ENCODE results near the gene TOPBP1.

The TOPBP1 gene

DNA sequence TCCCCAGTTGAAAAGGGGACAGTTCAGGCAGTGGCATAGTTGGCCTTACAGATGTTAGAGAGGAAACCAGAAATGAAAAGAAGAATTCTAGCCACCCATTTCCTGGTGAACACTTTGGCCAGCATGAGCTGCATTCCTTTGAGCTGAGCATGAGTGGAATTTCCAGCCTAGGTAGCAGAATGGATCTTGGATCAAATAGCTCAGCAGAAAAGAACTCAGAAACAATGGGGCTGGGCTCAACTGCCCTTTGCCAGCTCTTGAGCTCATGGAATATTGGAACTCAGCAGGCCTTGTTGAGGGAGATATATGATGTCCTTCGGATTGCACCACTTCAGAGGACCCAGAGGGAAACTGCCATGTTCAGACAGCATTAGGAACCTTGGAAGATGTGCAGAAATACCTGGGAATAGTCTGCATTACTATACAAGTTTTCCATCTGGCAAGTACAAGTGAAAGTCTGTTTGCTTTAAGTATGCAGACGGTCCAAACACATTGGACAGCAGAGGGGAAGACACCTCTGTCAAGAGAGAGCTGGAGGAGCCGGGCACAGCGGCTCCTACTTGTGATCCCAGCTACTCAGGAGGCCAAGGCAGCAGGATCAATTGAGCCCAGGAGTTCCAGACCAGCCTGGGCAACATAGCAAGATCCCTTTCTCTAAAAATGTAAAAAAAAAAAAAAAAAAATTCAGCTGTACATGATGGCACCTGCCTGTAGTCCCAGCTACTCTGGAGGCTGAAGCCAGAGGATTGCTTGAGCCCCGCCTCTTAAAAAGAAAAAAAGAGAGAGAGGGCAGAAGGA, 91.4 kb downstream of the TOPBP1 start:
- no peak for DNase-seq (ENCODE audit: low read depth)
- no peak overlapping the region for H3K4me3 ChIP-seq (ENCODE audit: low read depth, low read length)
- no peak for TF ChIP-seq POLR2A (IDR thresholded peaks at IDR 0.05; ENCODE audit: extremely low read depth, insufficient read length)
- TF ChIP-seq, protein P1, sequence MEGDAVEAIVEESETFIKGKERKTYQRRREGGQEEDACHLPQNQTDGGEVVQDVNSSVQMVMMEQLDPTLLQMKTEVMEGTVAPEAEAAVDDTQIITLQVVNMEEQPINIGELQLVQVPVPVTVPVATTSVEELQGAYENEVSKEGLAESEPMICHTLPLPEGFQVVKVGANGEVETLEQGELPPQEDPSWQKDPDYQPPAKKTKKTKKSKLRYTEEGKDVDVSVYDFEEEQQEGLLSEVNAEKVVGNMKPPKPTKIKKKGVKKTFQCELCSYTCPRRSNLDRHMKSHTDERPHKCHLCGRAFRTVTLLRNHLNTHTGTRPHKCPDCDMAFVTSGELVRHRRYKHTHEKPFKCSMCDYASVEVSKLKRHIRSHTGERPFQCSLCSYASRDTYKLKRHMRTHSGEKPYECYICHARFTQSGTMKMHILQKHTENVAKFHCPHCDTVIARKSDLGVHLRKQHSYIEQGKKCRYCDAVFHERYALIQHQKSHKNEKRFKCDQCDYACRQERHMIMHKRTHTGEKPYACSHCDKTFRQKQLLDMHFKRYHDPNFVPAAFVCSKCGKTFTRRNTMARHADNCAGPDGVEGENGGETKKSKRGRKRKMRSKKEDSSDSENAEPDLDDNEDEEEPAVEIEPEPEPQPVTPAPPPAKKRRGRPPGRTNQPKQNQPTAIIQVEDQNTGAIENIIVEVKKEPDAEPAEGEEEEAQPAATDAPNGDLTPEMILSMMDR (IDR thresholded peaks at IDR 0.05; ENCODE audit: low read depth, low read length) = no peak
- TF ChIP-seq, protein P2, sequence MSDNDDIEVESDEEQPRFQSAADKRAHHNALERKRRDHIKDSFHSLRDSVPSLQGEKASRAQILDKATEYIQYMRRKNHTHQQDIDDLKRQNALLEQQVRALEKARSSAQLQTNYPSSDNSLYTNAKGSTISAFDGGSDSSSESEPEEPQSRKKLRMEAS (IDR thresholded peaks at IDR 0.05; ENCODE audit: low read depth, low read length) = no peak
- TF ChIP-seq MYC (IDR thresholded peaks at IDR 0.05; ENCODE audit: low read depth, low read length) = no peak

DNA sequence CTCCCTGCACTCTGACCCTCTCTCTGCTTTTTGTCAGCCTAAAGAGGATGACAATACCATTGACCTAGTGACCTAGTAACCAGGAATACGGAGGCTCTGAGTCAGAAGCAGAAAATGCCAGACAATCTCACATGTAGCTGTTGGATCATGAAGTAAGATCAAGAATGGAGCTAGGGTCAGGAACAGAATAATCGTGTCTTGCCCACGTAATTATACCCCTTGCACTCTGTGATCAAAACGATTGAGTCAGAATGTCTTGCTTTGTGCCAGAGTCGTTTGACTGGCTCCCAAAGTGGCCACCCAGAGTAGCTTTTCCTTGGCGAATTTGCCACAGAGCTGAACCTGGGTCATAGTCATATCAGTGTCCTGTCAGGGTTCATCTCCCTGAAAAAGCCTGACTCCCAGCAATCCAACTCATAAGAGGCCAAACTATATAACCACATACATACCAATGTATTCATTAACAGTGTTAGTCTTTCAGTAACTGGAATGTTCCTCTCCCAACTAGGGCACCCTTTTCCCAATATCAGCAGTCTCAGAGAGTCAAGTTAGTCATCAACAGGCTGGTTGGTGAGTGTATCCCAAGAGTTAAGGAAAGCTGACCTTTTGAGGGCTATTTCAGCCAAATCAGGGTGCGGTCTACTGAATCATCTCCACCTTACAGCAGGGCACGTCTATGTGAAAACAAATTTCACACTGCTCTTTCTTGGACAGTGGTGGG, 93.3 kb downstream of the TOPBP1 start:
- TF ChIP-seq POLR2A (IDR thresholded peaks at IDR 0.05; ENCODE audit: extremely low read depth, insufficient read length) (no peak), MYC (IDR thresholded peaks at IDR 0.05; ENCODE audit: low read depth, low read length) (no peak)
- TF ChIP-seq, protein P2 (IDR thresholded peaks at IDR 0.05; ENCODE audit: low read depth, low read length) = no peak
- TF ChIP-seq, protein P1 (IDR thresholded peaks at IDR 0.05; ENCODE audit: low read depth, low read length) = no peak
- DNase-seq (ENCODE audit: low read depth) = no peak
- H3K4me3 ChIP-seq (ENCODE audit: low read depth, low read length) = no peak overlapping the region

DNA sequence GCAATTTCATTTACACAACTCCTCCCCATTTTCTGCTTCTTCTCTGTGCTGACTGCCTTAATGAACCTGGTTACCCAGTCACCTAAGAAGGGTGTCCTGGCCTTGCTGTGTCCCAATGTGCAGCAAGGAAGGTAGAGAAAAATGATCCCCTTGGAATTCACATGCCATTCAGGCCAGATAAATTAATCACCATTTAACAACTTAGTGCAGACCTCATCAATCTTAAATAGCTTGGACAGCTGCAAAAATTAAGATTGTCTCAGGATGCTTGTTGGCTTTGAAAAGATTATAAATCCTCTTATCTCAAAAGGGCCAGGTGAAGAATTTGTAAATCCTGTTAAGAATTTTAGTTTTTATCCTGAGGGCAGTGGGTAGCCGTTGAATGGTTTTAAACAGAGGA, 97.9 kb downstream of the TOPBP1 start:
- DNase-seq (ENCODE audit: low read depth) = no peak
- TF ChIP-seq POLR2A (IDR thresholded peaks at IDR 0.05; ENCODE audit: extremely low read depth, insufficient read length) (no peak), MYC (IDR thresholded peaks at IDR 0.05; ENCODE audit: low read depth, low read length) (no peak)
- TF ChIP-seq, protein P1 (IDR thresholded peaks at IDR 0.05; ENCODE audit: low read depth, low read length) = no peak
- TF ChIP-seq, protein P2 (IDR thresholded peaks at IDR 0.05; ENCODE audit: low read depth, low read length) = no peak
- no peak overlapping the region for H3K4me3 ChIP-seq (ENCODE audit: low read depth, low read length)

DNA sequence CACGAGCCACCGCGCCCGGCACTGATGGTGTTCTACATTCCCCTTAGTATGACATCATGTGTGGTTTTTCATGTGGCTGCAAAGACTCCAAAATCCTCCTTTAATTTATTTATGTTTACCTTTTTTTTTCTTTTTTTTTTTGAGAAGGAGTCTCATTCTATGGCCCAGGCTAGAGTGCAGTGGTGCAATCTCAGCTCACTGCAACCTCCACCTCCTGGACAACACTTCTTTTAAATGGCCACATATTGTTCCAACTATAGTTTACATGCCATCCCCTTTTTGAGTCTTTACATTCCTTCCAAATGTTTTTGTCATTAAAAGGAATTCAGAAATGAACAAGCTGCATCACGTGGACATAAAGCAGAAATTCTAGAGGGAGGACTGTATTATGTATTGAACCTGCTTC, 98.6 kb downstream of the TOPBP1 start:
- no peak for DNase-seq (ENCODE audit: low read depth)

DNA sequence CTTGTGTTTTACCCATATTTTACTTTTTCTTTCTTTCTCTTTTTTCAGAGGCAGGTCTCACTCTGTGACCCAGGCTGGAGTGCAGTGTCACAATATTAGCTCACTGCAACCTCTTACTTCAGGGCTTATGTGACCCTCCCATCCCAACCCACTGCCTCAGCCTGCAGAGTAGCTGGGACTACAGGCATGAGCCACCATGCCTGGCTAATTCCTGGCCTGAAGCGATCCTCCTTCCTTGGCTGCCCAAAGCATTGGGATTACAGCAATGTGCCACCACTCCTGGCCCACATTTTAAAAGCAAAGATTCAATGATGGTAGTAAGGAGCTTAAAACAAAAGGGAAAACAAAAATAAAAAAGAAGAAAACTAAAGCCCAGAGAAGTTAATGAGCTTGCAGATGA, 99.4 kb downstream of the TOPBP1 start:
- no peak for DNase-seq (ENCODE audit: low read depth)
- H3K4me3 ChIP-seq (ENCODE audit: low read depth, low read length) = no peak overlapping the region
- TF ChIP-seq POLR2A (IDR thresholded peaks at IDR 0.05; ENCODE audit: extremely low read depth, insufficient read length) (no peak), MYC (IDR thresholded peaks at IDR 0.05; ENCODE audit: low read depth, low read length) (no peak)
- TF ChIP-seq, protein P1 (IDR thresholded peaks at IDR 0.05; ENCODE audit: low read depth, low read length) = no peak
- TF ChIP-seq, protein P2 (IDR thresholded peaks at IDR 0.05; ENCODE audit: low read depth, low read length) = no peak

More for the DNA sequence above, 98.6 kb downstream of the TOPBP1 start:
- no peak for TF ChIP-seq MYC (IDR thresholded peaks at IDR 0.05; ENCODE audit: low read depth, low read length)
- TF ChIP-seq, protein P2 (IDR thresholded peaks at IDR 0.05; ENCODE audit: low read depth, low read length) = no peak
- TF ChIP-seq POLR2A (IDR thresholded peaks at IDR 0.05; ENCODE audit: extremely low read depth, insufficient read length) = no peak
- TF ChIP-seq, protein P1 (IDR thresholded peaks at IDR 0.05; ENCODE audit: low read depth, low read length) = no peak
- H3K4me3 ChIP-seq (ENCODE audit: low read depth, low read length) = no peak overlapping the region

Measured in NB4 (cell line).